Astrocyte (in vitro differentiated cells and primary cell): ENCODE measurements around the gene CCDC68. TPM values are rescaled to one million over a fixed set of nuclear protein-coding genes. Genes with fewer than 3 reads are reported as not detected.

Experiments used
- DNase-seq: peaks from one replicate; pipeline ENCODE4 v3.0.0-alpha.2; 2010; ENCODE audit warnings: low read depth
- FAIRE-seq: peaks from 2 replicates; lab custom pipeline; 2011; peaks lifted over from hg19 to GRCh38; lab: Jason Lieb, UNC
- H2AFZ ChIP-seq: 2 replicates; pipeline ENCODE4 v1.6.0; 2012; ENCODE audit warnings: low read depth, low read length, inconsistent platforms
- H3K27ac ChIP-seq: 2 replicates; pipeline ENCODE4 v1.5.1; 2011; ENCODE audit warnings: low read depth, low read length, inconsistent platforms
- H3K27me3 ChIP-seq: 2 replicates; pipeline ENCODE4 v1.6.0; 2011; ENCODE audit warnings: low read length, inconsistent platforms; ENCODE audit not compliant: insufficient read depth
- H3K36me3 ChIP-seq: 2 replicates; pipeline ENCODE4 v1.5.1; 2011; ENCODE audit warnings: low read length, inconsistent platforms; ENCODE audit not compliant: insufficient read depth
- H3K4me1 ChIP-seq: 2 replicates; pipeline ENCODE4 v1.5.1; 2011; ENCODE audit warnings: low read length, inconsistent platforms; ENCODE audit not compliant: insufficient read depth
- H3K4me2 ChIP-seq: 2 replicates; pipeline ENCODE4 v1.6.0; 2012; ENCODE audit warnings: low read length, inconsistent platforms
- H3K4me3 ChIP-seq: 2 replicates; pipeline ENCODE4 v1.5.1; 2011; ENCODE audit warnings: low read depth, mild to moderate bottlenecking, low read length, inconsistent platforms; ENCODE audit not compliant: insufficient read depth
- H3K79me2 ChIP-seq: 2 replicates; pipeline ENCODE4 v1.6.0; 2012; ENCODE audit warnings: mild to moderate bottlenecking, low read length, inconsistent platforms; ENCODE audit not compliant: insufficient read depth
- H3K9ac ChIP-seq: 2 replicates; pipeline ENCODE4 v1.6.0; 2012; ENCODE audit warnings: mild to moderate bottlenecking, low read length, inconsistent platforms
- H3K9me3 ChIP-seq: 2 replicates; pipeline ENCODE4 v1.5.1; 2012; ENCODE audit warnings: low read depth, mild to moderate bottlenecking, low read length, inconsistent platforms; ENCODE audit not compliant: insufficient read depth
- H4K20me1 ChIP-seq: 2 replicates; pipeline ENCODE4 v1.6.0; 2012; ENCODE audit warnings: low read length, inconsistent platforms; ENCODE audit not compliant: insufficient read depth
- H3K27ac Mint-ChIP-seq: one replicate; pipeline ENCODE4 v1.8.0; 2021; ENCODE audit warnings: mild to moderate bottlenecking, mixed read lengths; ENCODE audit not compliant: unreplicated experiment
- H3K27me3 Mint-ChIP-seq: one replicate; pipeline ENCODE4 v1.8.0; 2021; ENCODE audit warnings: low read depth, mixed read lengths; ENCODE audit not compliant: unreplicated experiment
- H3K36me3 Mint-ChIP-seq: one replicate; pipeline ENCODE4 v1.8.0; 2021; ENCODE audit warnings: low read depth, mixed read lengths; ENCODE audit not compliant: unreplicated experiment
- H3K4me1 Mint-ChIP-seq: one replicate; pipeline ENCODE4 v1.8.0; 2021; ENCODE audit warnings: low read depth, mixed read lengths; ENCODE audit not compliant: unreplicated experiment
- H3K4me3 Mint-ChIP-seq: one replicate; pipeline ENCODE4 v1.8.0; 2021; ENCODE audit warnings: mild to moderate bottlenecking, moderate library complexity, mixed read lengths; ENCODE audit not compliant: unreplicated experiment
- H3K9me3 Mint-ChIP-seq: one replicate; pipeline ENCODE4 v1.8.0; 2021; ENCODE audit warnings: mild to moderate bottlenecking, mixed read lengths; ENCODE audit not compliant: unreplicated experiment
- EZH2 ChIP-seq: IDR thresholded peaks from 2 replicates; pipeline ENCODE4 v1.6.1; 2012; ENCODE audit warnings: mild to moderate bottlenecking, low read length, inconsistent platforms; ENCODE audit not compliant: insufficient read depth
- total RNA-seq: library from RNA; stranded (reverse); gene quantifications from 2 replicates; pipeline ENCODE4 v1.2.1, GENCODE V29; 2021
- TF ChIP-seq, protein P1 (sequence below): IDR thresholded peaks from 2 replicates; pipeline ENCODE4 v1.5.1; 2011; ENCODE audit warnings: low read depth, mild to moderate bottlenecking, inconsistent platforms, low read length, moderate library complexity; ENCODE audit not compliant: insufficient read depth

Gene CCDC68
- total RNA-seq, 1 donor from 2014 or later = 2.2 TPM

DNA sequence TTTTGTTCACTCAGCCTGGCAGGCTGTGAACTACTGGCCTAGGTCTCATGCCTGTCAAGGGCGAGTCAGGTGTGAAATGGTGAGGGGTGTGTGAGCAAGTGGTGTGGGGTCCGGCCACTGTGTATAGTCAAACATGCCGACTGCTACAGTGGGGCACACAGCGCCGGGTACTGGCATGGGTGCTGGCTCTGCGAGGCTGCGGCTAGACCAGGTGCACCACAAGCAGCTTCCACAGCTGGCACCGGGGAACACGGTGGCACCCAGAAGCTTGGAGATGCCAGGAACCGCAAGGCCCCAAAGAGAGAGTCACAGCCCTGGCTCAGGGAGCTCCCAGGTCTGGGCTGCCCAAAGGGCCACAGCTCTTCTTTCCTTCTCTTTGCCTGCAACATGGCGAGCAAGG, 49.7 kb downstream of the CCDC68 start:
- Mint-ChIP-seq H3K27me3 (no peaks in the 10 kb centered on the region), H3K36me3 (peaks cover 1% of the 10 kb centered on the region), H3K27ac (no peak overlapping the region), H3K9me3 (no peaks in the 10 kb centered on the region), H3K4me1 (peaks cover 3% of the 10 kb centered on the region), H3K4me3 (no peak overlapping the region)
- Histone ChIP-seq H3K9me3 (no peaks in the 10 kb centered on the region), H3K4me2 (no peak overlapping the region), H3K9ac (no peak overlapping the region), H3K4me1 (no peaks in the 10 kb centered on the region), H3K36me3 (no peaks in the 10 kb centered on the region), H3K4me3 (no peak overlapping the region), H3K27ac (no peak overlapping the region), H2AFZ (no peak overlapping the region), H3K27me3 (no peaks in the 10 kb centered on the region), H3K79me2 (no peaks in the 10 kb centered on the region), H4K20me1 (no peaks in the 10 kb centered on the region)
- TF ChIP-seq, protein P1, sequence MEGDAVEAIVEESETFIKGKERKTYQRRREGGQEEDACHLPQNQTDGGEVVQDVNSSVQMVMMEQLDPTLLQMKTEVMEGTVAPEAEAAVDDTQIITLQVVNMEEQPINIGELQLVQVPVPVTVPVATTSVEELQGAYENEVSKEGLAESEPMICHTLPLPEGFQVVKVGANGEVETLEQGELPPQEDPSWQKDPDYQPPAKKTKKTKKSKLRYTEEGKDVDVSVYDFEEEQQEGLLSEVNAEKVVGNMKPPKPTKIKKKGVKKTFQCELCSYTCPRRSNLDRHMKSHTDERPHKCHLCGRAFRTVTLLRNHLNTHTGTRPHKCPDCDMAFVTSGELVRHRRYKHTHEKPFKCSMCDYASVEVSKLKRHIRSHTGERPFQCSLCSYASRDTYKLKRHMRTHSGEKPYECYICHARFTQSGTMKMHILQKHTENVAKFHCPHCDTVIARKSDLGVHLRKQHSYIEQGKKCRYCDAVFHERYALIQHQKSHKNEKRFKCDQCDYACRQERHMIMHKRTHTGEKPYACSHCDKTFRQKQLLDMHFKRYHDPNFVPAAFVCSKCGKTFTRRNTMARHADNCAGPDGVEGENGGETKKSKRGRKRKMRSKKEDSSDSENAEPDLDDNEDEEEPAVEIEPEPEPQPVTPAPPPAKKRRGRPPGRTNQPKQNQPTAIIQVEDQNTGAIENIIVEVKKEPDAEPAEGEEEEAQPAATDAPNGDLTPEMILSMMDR = no peak
- TF ChIP-seq EZH2 = no peak
- FAIRE-seq = no peak
- DNase-seq = no peak

DNA sequence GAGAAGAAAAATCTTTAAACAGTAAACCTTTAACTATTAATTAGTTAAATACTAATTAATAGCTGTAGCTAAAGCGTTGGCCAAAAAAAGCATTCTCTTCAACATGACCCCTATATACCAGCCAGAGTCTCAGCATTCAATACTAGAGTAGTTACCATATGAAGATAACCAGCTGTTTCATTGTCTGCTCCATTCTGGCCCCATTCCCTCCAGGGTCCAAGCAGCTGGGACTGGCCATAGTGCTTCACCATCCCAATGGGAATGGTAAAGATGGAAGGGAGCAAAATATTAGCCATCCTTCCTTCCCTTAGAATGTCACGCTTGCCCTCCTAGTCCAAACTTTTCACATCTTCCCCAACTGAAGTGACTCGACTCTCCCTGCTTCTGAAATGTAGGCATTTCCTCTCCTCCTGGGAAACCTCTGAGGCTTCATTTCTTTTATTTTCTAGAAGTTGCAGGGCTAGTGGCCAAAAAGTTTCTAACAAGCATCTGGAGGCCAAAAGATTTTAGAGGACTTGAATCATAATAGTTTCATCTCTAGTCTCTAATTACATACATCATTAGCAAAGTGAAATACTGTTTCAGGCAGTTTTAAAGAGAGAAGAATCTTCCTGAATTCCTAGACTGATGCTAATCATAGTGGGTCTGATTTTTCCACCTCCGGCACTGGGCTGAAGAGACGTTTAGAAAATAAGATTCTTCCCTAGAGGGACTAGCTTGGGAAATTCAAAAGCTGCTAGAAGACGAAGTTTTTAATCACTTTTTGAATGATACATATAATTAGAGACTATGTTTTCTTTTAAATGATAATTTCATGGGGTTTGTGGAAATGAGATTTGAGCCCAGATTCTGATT, 52.7 kb downstream of the CCDC68 start:
- DNase-seq (peak; percentile 53), FAIRE-seq (no peak)
- H3K9me3 ChIP-seq = no peaks in the 10 kb centered on the region
- H3K4me1 ChIP-seq = no peaks in the 10 kb centered on the region
- H3K9me3 Mint-ChIP-seq = no peaks in the 10 kb centered on the region
- no peak overlapping the region for H3K9ac ChIP-seq
- TF ChIP-seq, protein P1 = no peak
- no peak for TF ChIP-seq EZH2
- no peak overlapping the region for H3K27ac ChIP-seq
- peaks cover 1% of the 10 kb centered on the region for H3K36me3 Mint-ChIP-seq
- no peak overlapping the region for H3K27ac Mint-ChIP-seq
- no peaks in the 10 kb centered on the region for H4K20me1 ChIP-seq
- H3K27me3 ChIP-seq = no peaks in the 10 kb centered on the region
- no peak overlapping the region for H3K4me3 ChIP-seq
- no peak overlapping the region for H3K4me3 Mint-ChIP-seq
- no peaks in the 10 kb centered on the region for H3K27me3 Mint-ChIP-seq
- H3K4me2 ChIP-seq = no peak overlapping the region
- H3K36me3 ChIP-seq = no peaks in the 10 kb centered on the region
- H3K79me2 ChIP-seq = no peaks in the 10 kb centered on the region
- H3K4me1 Mint-ChIP-seq = peaks cover 3% of the 10 kb centered on the region
- H2AFZ ChIP-seq = no peak overlapping the region

DNA sequence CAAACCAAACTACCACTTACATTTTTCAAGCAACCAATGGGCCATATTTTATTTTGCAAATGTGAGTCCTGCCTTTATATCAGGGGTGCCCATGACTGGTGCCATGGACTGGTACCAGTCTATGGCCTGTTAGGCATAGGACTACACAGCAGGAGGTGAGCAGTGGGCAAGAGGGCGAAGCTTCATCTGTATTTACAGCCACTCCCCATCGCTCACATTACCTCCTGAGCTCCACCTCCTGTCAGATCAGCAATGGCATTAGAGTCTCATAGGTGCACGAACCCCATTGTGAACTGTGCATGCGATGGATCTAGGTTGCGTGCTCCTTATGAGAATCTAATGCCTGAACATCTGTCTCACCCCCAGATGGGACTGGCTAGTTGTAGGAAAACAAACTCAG, 53.6 kb downstream of the CCDC68 start:
- H3K27me3 Mint-ChIP-seq = no peaks in the 10 kb centered on the region
- no peaks in the 10 kb centered on the region for H3K9me3 Mint-ChIP-seq
- FAIRE-seq = no peak

More for the DNA sequence above, 53.6 kb downstream of the CCDC68 start:
- no peaks in the 10 kb centered on the region for H3K36me3 ChIP-seq
- H2AFZ ChIP-seq = no peak overlapping the region
- no peaks in the 10 kb centered on the region for H4K20me1 ChIP-seq
- H3K9ac ChIP-seq = no peak overlapping the region
- no peak overlapping the region for H3K27ac Mint-ChIP-seq
- H3K36me3 Mint-ChIP-seq = peaks cover 1% of the 10 kb centered on the region
- H3K4me1 ChIP-seq = no peaks in the 10 kb centered on the region
- no peak overlapping the region for H3K4me2 ChIP-seq
- no peaks in the 10 kb centered on the region for H3K27me3 ChIP-seq
- no peaks in the 10 kb centered on the region for H3K79me2 ChIP-seq
- H3K4me3 Mint-ChIP-seq = no peak overlapping the region
- H3K9me3 ChIP-seq = no peaks in the 10 kb centered on the region
- peaks cover 3% of the 10 kb centered on the region for H3K4me1 Mint-ChIP-seq
- H3K27ac ChIP-seq = no peak overlapping the region
- no peak for DNase-seq
- no peak for TF ChIP-seq EZH2
- TF ChIP-seq, protein P1 = no peak
- no peak overlapping the region for H3K4me3 ChIP-seq
